SJCRH30 (cell line): ENCODE results near the gene WSCD2. TPM values are rescaled to one million over a fixed set of nuclear protein-coding genes. Genes with fewer than 3 reads are reported as not detected.

ENCODE experiments used
- DNase-seq, 2 experiments: peaks; one replicate each; pipeline ENCODE4 v3.0.0-alpha.2; 2015 to 2020
- H3K27ac ChIP-seq: fragments of 250-450 bp; sonication (Bioruptor Pico); 2 replicates; pipeline ENCODE4 v1.5.1; 2020; ENCODE audit warnings: mild to moderate bottlenecking, moderate library complexity
- H3K27me3 ChIP-seq: fragments of 250-450 bp; sonication (Bioruptor Pico); 2 replicates; pipeline ENCODE4 v1.5.1; 2020; ENCODE audit warnings: mild to moderate bottlenecking, moderate library complexity
- H3K36me3 ChIP-seq: fragments of 250-450 bp; sonication (Bioruptor Pico); 2 replicates; pipeline ENCODE4 v1.5.1; 2020; ENCODE audit warnings: mild to moderate bottlenecking, moderate library complexity
- H3K4me1 ChIP-seq: fragments of 250-450 bp; sonication (Bioruptor Pico); 2 replicates; pipeline ENCODE4 v1.5.1; 2020; ENCODE audit warnings: mild to moderate bottlenecking, moderate library complexity
- H3K4me3 ChIP-seq: fragments of 250-450 bp; sonication (Bioruptor Pico); 2 replicates; pipeline ENCODE4 v1.5.1; 2020; ENCODE audit warnings: mild to moderate bottlenecking, moderate library complexity
- H3K9me3 ChIP-seq: fragments of 250-450 bp; sonication (Bioruptor Pico); replicated peaks from 2 replicates; pipeline ENCODE4 v1.5.1; 2020; ENCODE audit warnings: mild to moderate bottlenecking, moderate library complexity
- total RNA-seq: library from RNA; depleted of rRNA; stranded (reverse); fragments of >200 nt; shearing (Covaris generic); gene quantifications from 2 replicates; pipeline ENCODE4 v1.2.3, GENCODE V29; 2014; rRNA removed

Gene WSCD2
- not detected in 2 replicates for total RNA-seq

- Histone ChIP-seq H3K27me3 (no peaks in the 10 kb centered on the region; the same call in 1 of the 2 replicates), H3K27ac (no peak within 1 kb of the TSS), H3K4me1 (no peaks in the 10 kb centered on the region), H3K4me3 (no peak within 1 kb of the TSS), H3K36me3 (no peaks in the 10 kb centered on the region), H3K9me3 (no peaks in the 10 kb centered on the region)
- no peak for DNase-seq
These were observed at the start of gene WSCD2 for GRCh38 chr12:108129017-108129812. Gene WSCD2 (plus strand): TSS chr12:108129288. CDS start chr12:108195833, 66,545 bp downstream.

- Histone ChIP-seq H3K36me3 (no peaks in the 10 kb centered on the region), H3K27ac (no peak overlapping the region), H3K4me3 (no peak overlapping the region), H3K27me3 (no peaks in the 10 kb centered on the region), H3K4me1 (no peaks in the 10 kb centered on the region), H3K9me3 (no peaks in the 10 kb centered on the region)
- DNase-seq: no peak
These were observed 49.4 kb upstream of the WSCD2 start for GRCh38 chr12:108079721-108080120.

- no peak for DNase-seq
- H3K36me3 ChIP-seq: no peaks in the 10 kb centered on the region
- H3K9me3 ChIP-seq: no peaks in the 10 kb centered on the region
- H3K27ac ChIP-seq: no peak overlapping the region
- no peaks in the 10 kb centered on the region for H3K27me3 ChIP-seq
- H3K4me1 ChIP-seq: no peaks in the 10 kb centered on the region
- H3K4me3 ChIP-seq: no peak overlapping the region
These were observed 48.7 kb upstream of the WSCD2 start for GRCh38 chr12:108080363-108080762.

- Histone ChIP-seq H3K27ac (no peak overlapping the region), H3K9me3 (no peaks in the 10 kb centered on the region), H3K36me3 (no peaks in the 10 kb centered on the region), H3K4me3 (no peak overlapping the region), H3K27me3 (no peaks in the 10 kb centered on the region), H3K4me1 (no peaks in the 10 kb centered on the region)
- DNase-seq: no peak
These were observed 46.6 kb upstream of the WSCD2 start for GRCh38 chr12:108082485-108082884.

GRCh38 chr12:108087900-108088299 is 41.2 kb upstream of the WSCD2 start:
- H3K27me3 ChIP-seq: no peaks in the 10 kb centered on the region
- H3K4me3 ChIP-seq: no peak overlapping the region
- H3K36me3 ChIP-seq: no peaks in the 10 kb centered on the region
- H3K9me3 ChIP-seq: no peaks in the 10 kb centered on the region; the same call in 1 of the 2 replicates
- no peak for DNase-seq
- H3K4me1 ChIP-seq: no peaks in the 10 kb centered on the region
- H3K27ac ChIP-seq: no peak overlapping the region

GRCh38 chr12:108090107-108090899 is 38.8 kb upstream of the WSCD2 start:
- no peak for DNase-seq
- Histone ChIP-seq H3K9me3 (no peaks in the 10 kb centered on the region; the same call in 1 of the 2 replicates), H3K36me3 (no peaks in the 10 kb centered on the region), H3K4me3 (no peak overlapping the region), H3K27ac (no peak overlapping the region), H3K4me1 (no peaks in the 10 kb centered on the region), H3K27me3 (no peaks in the 10 kb centered on the region)

- Histone ChIP-seq H3K27me3 (no peaks in the 10 kb centered on the region), H3K4me1 (no peaks in the 10 kb centered on the region), H3K36me3 (no peaks in the 10 kb centered on the region), H3K4me3 (no peak overlapping the region), H3K27ac (no peak overlapping the region), H3K9me3 (no peaks in the 10 kb centered on the region; the same call in 1 of the 2 replicates)
- DNase-seq: no peak
These were observed 38.0 kb upstream of the WSCD2 start for GRCh38 chr12:108090932-108091678.

GRCh38 chr12:108091679-108092051 is 37.4 kb upstream of the WSCD2 start:
- Histone ChIP-seq H3K36me3 (no peaks in the 10 kb centered on the region), H3K27ac (no peak overlapping the region), H3K27me3 (no peaks in the 10 kb centered on the region), H3K4me3 (no peak overlapping the region), H3K9me3 (no peaks in the 10 kb centered on the region; the same call in 1 of the 2 replicates), H3K4me1 (no peaks in the 10 kb centered on the region)
- no peak for DNase-seq

GRCh38 chr12:108093209-108093608 is 35.9 kb upstream of the WSCD2 start:
- Histone ChIP-seq H3K36me3 (no peaks in the 10 kb centered on the region), H3K4me1 (no peaks in the 10 kb centered on the region), H3K27ac (no peak overlapping the region)

GRCh38 chr12:108094056-108094649 is 34.9 kb upstream of the WSCD2 start:
- Histone ChIP-seq H3K27me3 (no peaks in the 10 kb centered on the region), H3K36me3 (no peaks in the 10 kb centered on the region), H3K9me3 (no peaks in the 10 kb centered on the region), H3K27ac (no peak overlapping the region), H3K4me1 (no peaks in the 10 kb centered on the region), H3K4me3 (no peak overlapping the region)
- DNase-seq: no peak

More at GRCh38 chr12:108093209-108093608, 35.9 kb upstream of the WSCD2 start:
- DNase-seq: no peak
- Histone ChIP-seq H3K9me3 (no peaks in the 10 kb centered on the region; the same call in 1 of the 2 replicates), H3K4me3 (no peak overlapping the region), H3K27me3 (no peaks in the 10 kb centered on the region)

GRCh38 chr12:108097160-108097911 is 31.8 kb upstream of the WSCD2 start:
- Histone ChIP-seq H3K27ac (no peak overlapping the region), H3K27me3 (no peaks in the 10 kb centered on the region), H3K4me3 (no peak overlapping the region), H3K36me3 (no peaks in the 10 kb centered on the region), H3K4me1 (no peaks in the 10 kb centered on the region), H3K9me3 (no peaks in the 10 kb centered on the region)
- DNase-seq: no peak

- Histone ChIP-seq H3K9me3 (no peaks in the 10 kb centered on the region), H3K27me3 (no peaks in the 10 kb centered on the region), H3K36me3 (no peaks in the 10 kb centered on the region), H3K4me3 (no peak overlapping the region), H3K27ac (no peak overlapping the region), H3K4me1 (no peaks in the 10 kb centered on the region)
- no peak for DNase-seq
These were observed 30.7 kb upstream of the WSCD2 start for GRCh38 chr12:108098374-108098773.

GRCh38 chr12:108099073-108099472 is 30.0 kb upstream of the WSCD2 start:
- H3K27ac ChIP-seq: no peak overlapping the region
- H3K9me3 ChIP-seq: no peaks in the 10 kb centered on the region
- no peaks in the 10 kb centered on the region for H3K27me3 ChIP-seq
- H3K4me1 ChIP-seq: no peaks in the 10 kb centered on the region
- no peak for DNase-seq
- H3K36me3 ChIP-seq: no peaks in the 10 kb centered on the region
- no peak overlapping the region for H3K4me3 ChIP-seq
